SU-DHL-6 (cell line): Measurements from ENCODE around the gene ENTREP3.

Experiments used
- EZH2phosphoT487 ChIP-seq: fragments of 200-600 bp; sonication (generic), shearing (Covaris generic); conservative IDR thresholded peaks from 2 replicates; pipeline ENCODE4 v1.6.1; 2018; ENCODE audit warnings: mild to moderate bottlenecking, antibody characterized with exemption, low read length, moderate library complexity, mixed read lengths
- TF ChIP-seq, protein P1 (sequence below): fragments of 200-600 bp; sonication (generic); IDR thresholded peaks from one replicate; pipeline ENCODE4 v1.5.1; 2017; ENCODE audit warnings: antibody characterized with exemption, mild to moderate bottlenecking, low read length, moderate library complexity; ENCODE audit not compliant: insufficient read depth, poor library complexity, severe bottlenecking

DNA sequence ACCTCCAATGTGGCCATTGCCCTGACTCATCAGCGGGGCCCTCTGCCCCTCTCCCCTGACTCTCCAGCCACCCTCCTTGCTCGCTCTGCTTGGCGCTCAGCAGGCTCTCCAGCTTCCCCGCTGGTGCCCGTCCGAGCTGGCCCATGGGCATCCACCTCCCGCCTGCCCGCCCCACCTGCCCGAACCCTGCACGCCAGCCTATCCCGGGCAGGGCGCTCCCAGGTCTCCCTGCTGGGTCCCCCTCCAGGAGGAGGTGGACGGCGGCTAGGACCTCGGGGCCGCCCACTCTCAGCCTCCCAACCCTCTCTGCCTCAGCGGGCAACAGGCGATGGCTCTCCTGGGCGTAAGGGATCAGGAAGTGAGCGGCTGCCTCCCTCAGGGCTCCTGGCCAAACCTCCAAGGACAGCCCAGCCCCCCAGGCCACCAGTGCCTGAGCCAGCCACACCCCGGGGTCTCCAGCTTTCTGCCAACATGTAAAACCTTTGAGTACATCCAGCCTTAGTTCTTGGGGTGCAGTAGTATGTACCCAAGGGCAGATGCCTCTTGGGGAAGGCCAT lies 32.8 kb upstream of the ENTREP3 start:
- TF ChIP-seq, protein P1, sequence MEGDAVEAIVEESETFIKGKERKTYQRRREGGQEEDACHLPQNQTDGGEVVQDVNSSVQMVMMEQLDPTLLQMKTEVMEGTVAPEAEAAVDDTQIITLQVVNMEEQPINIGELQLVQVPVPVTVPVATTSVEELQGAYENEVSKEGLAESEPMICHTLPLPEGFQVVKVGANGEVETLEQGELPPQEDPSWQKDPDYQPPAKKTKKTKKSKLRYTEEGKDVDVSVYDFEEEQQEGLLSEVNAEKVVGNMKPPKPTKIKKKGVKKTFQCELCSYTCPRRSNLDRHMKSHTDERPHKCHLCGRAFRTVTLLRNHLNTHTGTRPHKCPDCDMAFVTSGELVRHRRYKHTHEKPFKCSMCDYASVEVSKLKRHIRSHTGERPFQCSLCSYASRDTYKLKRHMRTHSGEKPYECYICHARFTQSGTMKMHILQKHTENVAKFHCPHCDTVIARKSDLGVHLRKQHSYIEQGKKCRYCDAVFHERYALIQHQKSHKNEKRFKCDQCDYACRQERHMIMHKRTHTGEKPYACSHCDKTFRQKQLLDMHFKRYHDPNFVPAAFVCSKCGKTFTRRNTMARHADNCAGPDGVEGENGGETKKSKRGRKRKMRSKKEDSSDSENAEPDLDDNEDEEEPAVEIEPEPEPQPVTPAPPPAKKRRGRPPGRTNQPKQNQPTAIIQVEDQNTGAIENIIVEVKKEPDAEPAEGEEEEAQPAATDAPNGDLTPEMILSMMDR = no peak
- no peak for TF ChIP-seq EZH2phosphoT487
